KOPT-K1 (cell line): Measurements from ENCODE around the gene PUSL1.
A peak's percentile ranks its signal among the peaks of the same experiment; 100 is the strongest.

ENCODE experiments used
- H3K27ac ChIP-seq: fragments of 200-600 bp; sonication (generic); 2 replicates; pipeline ENCODE4 v1.5.1; 2016; ENCODE audit warnings: antibody characterized with exemption, mild to moderate bottlenecking, low read depth, low read length; ENCODE audit not compliant: poor library complexity, severe bottlenecking
- H3K36me3 ChIP-seq: fragments of 200-600 bp; sonication (generic); 2 replicates; pipeline ENCODE4 v1.5.1; 2017; ENCODE audit warnings: antibody characterized with exemption, mild to moderate bottlenecking, low read length, moderate library complexity; ENCODE audit not compliant: insufficient read depth
- H3K9me3 ChIP-seq: fragments of 200-600 bp; sonication (generic); 2 replicates; pipeline ENCODE4 v1.5.1; 2017; ENCODE audit warnings: antibody characterized with exemption, low read length, mild to moderate bottlenecking; ENCODE audit not compliant: insufficient read depth, poor library complexity, severe bottlenecking

PUSL1 gene

GRCh38 chr1:1349256-1350012, 41.0 kb downstream of the PUSL1 start, which contains the start of gene DVL1:
TSS of gene DVL1 (minus strand) at chr1:1349418. CDS start at chr1:1349065, 353 bp downstream.
- no peaks in the 10 kb centered on the region for H3K9me3 ChIP-seq
- H3K36me3 ChIP-seq = no peaks in the 10 kb centered on the region
- peak within 1 kb of the TSS; percentile 83 for H3K27ac ChIP-seq

GRCh38 chr1:1351511-1352427, 43.4 kb downstream of the PUSL1 start:
- Histone ChIP-seq H3K36me3 (no peaks in the 10 kb centered on the region), H3K27ac (no peak overlapping the region)

GRCh38 chr1:1352786-1353388, 44.5 kb downstream of the PUSL1 start:
- Histone ChIP-seq H3K36me3 (no peaks in the 10 kb centered on the region), H3K27ac (no peak overlapping the region), H3K9me3 (no peaks in the 10 kb centered on the region)

More at GRCh38 chr1:1351511-1352427, 43.4 kb downstream of the PUSL1 start:
- no peaks in the 10 kb centered on the region for H3K9me3 ChIP-seq

- Histone ChIP-seq H3K27ac (no peak overlapping the region), H3K36me3 (no peaks in the 10 kb centered on the region), H3K9me3 (no peaks in the 10 kb centered on the region)
These were observed 45.2 kb downstream of the PUSL1 start for GRCh38 chr1:1353389-1354151.

- Histone ChIP-seq H3K36me3 (no peaks in the 10 kb centered on the region), H3K9me3 (no peaks in the 10 kb centered on the region), H3K27ac (no peak overlapping the region)
These were observed 46.2 kb downstream of the PUSL1 start for GRCh38 chr1:1354271-1355247.

- Histone ChIP-seq H3K27ac (no peak overlapping the region), H3K9me3 (no peaks in the 10 kb centered on the region), H3K36me3 (no peaks in the 10 kb centered on the region)
These were observed 47.0 kb downstream of the PUSL1 start for GRCh38 chr1:1355416-1355815.

GRCh38 chr1:1356166-1356795, 47.9 kb downstream of the PUSL1 start:
- Histone ChIP-seq H3K9me3 (no peaks in the 10 kb centered on the region), H3K36me3 (no peaks in the 10 kb centered on the region), H3K27ac (no peak overlapping the region)

GRCh38 chr1:1356796-1357401, 48.5 kb downstream of the PUSL1 start:
- Histone ChIP-seq H3K27ac (no peak overlapping the region), H3K9me3 (no peaks in the 10 kb centered on the region), H3K36me3 (no peaks in the 10 kb centered on the region)

GRCh38 chr1:1357871-1358432, 49.6 kb downstream of the PUSL1 start:
- H3K9me3 ChIP-seq = no peaks in the 10 kb centered on the region
- no peaks in the 10 kb centered on the region for H3K36me3 ChIP-seq
- no peak overlapping the region for H3K27ac ChIP-seq

- Histone ChIP-seq H3K36me3 (no peaks in the 10 kb centered on the region), H3K27ac (no peak within 1 kb of the TSS), H3K9me3 (no peaks in the 10 kb centered on the region)
These were observed 50.3 kb downstream of the PUSL1 start, which contains the start of gene MXRA8 for GRCh38 chr1:1358433-1359271. TSS of gene MXRA8 (minus strand) at chr1:1358555. CDS start at chr1:1358504, 51 bp downstream.

- Histone ChIP-seq H3K9me3 (no peaks in the 10 kb centered on the region), H3K36me3 (no peaks in the 10 kb centered on the region), H3K27ac (no peak overlapping the region)
These were observed 50.9 kb downstream of the PUSL1 start for GRCh38 chr1:1359308-1359663.
